Superior temporal gyrus (tissue), 1 donor: ENCODE measurements around the gene RP2.

Experiments
- DNase-seq: peaks from one replicate; pipeline ENCODE4 v3.0.0-alpha.2; 2016; ENCODE audit errors: extremely low spot score

Gene RP2

GRCh38 chrX:46836701-46837557 is at the start of gene RP2:
Gene RP2, plus strand, starts transcription at chrX:46837043. Its CDS starts 58 bp downstream, at chrX:46837101.
- peak; percentile 90 for DNase-seq

- DNase-seq, result no peak
Observed at GRCh38 chrX:46788902-46789301, 47.9 kb upstream of the RP2 start.

GRCh38 chrX:46791927-46792809 is 44.7 kb upstream of the RP2 start:
- DNase-seq, result no peak

- no peak for DNase-seq
Observed at GRCh38 chrX:46792810-46793188, 44.0 kb upstream of the RP2 start.

GRCh38 chrX:46793386-46794143 is 43.3 kb upstream of the RP2 start:
- DNase-seq, result no peak

- DNase-seq, result peak; percentile 75
Observed at GRCh38 chrX:46796574-46797191, 40.2 kb upstream of the RP2 start.

- no peak for DNase-seq
Observed at GRCh38 chrX:46803140-46803539, 33.7 kb upstream of the RP2 start.

- no peak for DNase-seq
Observed at GRCh38 chrX:46805270-46805669, 31.6 kb upstream of the RP2 start.

GRCh38 chrX:46811121-46811520 is 25.7 kb upstream of the RP2 start:
- DNase-seq, result no peak

GRCh38 chrX:46812445-46812844 is 24.4 kb upstream of the RP2 start:
- DNase-seq, result no peak

- DNase-seq, result no peak
Observed at GRCh38 chrX:46814966-46815365, 21.9 kb upstream of the RP2 start.

- no peak for DNase-seq
Observed at GRCh38 chrX:46819136-46819535, 17.7 kb upstream of the RP2 start.

- DNase-seq, result no peak
Observed at GRCh38 chrX:46820391-46821100, 16.3 kb upstream of the RP2 start.

GRCh38 chrX:46823481-46823880 is 13.4 kb upstream of the RP2 start:
- no peak for DNase-seq

- DNase-seq, result no peak
Observed at GRCh38 chrX:46831765-46832327, 5.0 kb upstream of the RP2 start.

GRCh38 chrX:46837558-46838485 is 979 bp downstream of the RP2 start:
- no peak for DNase-seq

- no peak for DNase-seq
Observed at GRCh38 chrX:46838486-46838870, 1.6 kb downstream of the RP2 start.

GRCh38 chrX:46838974-46839480 is 2.2 kb downstream of the RP2 start:
- no peak for DNase-seq

- DNase-seq, result no peak
Observed at GRCh38 chrX:46840946-46841345, 4.1 kb downstream of the RP2 start.
